ENCODE data around the gene JUND. TPM values are rescaled to one million over a fixed set of nuclear protein-coding genes. Genes with fewer than 3 reads are reported as not detected.

JUND gene
- total RNA-seq, 1 donor from 2014 or later: 531 TPM

DNA sequence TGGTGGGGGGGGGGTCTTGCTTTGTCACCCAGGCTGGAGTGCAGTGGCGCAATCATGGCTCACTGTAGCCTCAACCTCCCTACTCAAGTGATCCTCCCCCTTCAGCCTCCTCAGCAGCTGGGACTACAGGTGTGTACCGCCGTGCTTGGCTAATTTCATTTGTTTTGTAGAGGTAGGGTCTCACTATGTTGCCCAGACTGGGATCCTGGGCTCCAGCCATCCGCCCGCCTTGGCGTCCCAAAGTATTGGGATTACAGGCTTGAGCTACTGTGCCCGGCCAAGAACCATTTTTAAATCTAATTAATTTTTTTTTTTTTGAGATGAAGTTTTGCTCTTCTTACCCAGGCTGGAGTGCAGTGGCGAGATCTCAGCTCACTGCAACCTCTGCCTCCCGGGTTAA is 18.2 kb upstream of the JUND start:
- Histone ChIP-seq H3K36me3 (no peaks in the 10 kb centered on the region), H3K9me3 (no peaks in the 10 kb centered on the region), H3K4me3 (no peak overlapping the region), H3K27ac (peak overlapping the region; percentile 98), H3K27me3 (no peaks in the 10 kb centered on the region), H3K4me1 (peaks cover 35% of the 10 kb centered on the region)
- TF ChIP-seq POLR2A (IDR thresholded peaks at IDR 0.05) (no peak), POLR2AphosphoS5 (IDR thresholded peaks at IDR 0.05; ENCODE audit: insufficient read depth in 1 of 2, low read depth in 1 of 2) (no peak)
- TF ChIP-seq, protein P1, sequence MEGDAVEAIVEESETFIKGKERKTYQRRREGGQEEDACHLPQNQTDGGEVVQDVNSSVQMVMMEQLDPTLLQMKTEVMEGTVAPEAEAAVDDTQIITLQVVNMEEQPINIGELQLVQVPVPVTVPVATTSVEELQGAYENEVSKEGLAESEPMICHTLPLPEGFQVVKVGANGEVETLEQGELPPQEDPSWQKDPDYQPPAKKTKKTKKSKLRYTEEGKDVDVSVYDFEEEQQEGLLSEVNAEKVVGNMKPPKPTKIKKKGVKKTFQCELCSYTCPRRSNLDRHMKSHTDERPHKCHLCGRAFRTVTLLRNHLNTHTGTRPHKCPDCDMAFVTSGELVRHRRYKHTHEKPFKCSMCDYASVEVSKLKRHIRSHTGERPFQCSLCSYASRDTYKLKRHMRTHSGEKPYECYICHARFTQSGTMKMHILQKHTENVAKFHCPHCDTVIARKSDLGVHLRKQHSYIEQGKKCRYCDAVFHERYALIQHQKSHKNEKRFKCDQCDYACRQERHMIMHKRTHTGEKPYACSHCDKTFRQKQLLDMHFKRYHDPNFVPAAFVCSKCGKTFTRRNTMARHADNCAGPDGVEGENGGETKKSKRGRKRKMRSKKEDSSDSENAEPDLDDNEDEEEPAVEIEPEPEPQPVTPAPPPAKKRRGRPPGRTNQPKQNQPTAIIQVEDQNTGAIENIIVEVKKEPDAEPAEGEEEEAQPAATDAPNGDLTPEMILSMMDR (IDR thresholded peaks at IDR 0.05): no peak
- intact Hi-C loops (cut with DNase I): no loop called here
- DNase-seq (ENCODE audit: extremely low spot score in 2 of 2): no peak

DNA sequence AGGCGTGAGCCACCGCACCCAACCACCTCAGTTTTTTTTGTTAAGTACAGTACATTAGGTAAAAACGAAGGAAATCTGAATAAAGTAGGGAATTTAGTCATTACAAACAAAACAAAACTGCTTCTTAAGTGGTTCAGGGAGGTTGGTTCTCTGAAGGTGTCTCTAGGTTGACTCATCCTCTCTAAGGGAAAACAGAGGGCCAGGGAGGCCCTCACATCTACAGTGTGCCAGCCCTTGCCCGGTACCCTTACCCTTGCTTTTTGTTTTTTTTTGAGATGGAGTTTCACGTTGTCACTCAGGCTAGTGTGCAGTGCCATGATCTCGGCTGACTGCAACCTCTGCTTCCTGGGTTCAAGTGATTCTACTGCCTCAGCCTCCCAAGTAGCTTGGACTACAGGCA is 17.2 kb upstream of the JUND start:
- Histone ChIP-seq H3K27me3 (no peaks in the 10 kb centered on the region), H3K9me3 (no peaks in the 10 kb centered on the region), H3K36me3 (no peaks in the 10 kb centered on the region), H3K27ac (no peak overlapping the region), H3K4me1 (peaks cover 32% of the 10 kb centered on the region), H3K4me3 (no peak overlapping the region)
- intact Hi-C loops (cut with DNase I): no loop called here
- DNase-seq (ENCODE audit: extremely low spot score in 2 of 2): no peak
- TF ChIP-seq POLR2A (IDR thresholded peaks at IDR 0.05) (no peak), POLR2AphosphoS5 (IDR thresholded peaks at IDR 0.05; ENCODE audit: insufficient read depth in 1 of 2, low read depth in 1 of 2) (no peak)
- TF ChIP-seq, protein P1 (IDR thresholded peaks at IDR 0.05): no peak

DNA sequence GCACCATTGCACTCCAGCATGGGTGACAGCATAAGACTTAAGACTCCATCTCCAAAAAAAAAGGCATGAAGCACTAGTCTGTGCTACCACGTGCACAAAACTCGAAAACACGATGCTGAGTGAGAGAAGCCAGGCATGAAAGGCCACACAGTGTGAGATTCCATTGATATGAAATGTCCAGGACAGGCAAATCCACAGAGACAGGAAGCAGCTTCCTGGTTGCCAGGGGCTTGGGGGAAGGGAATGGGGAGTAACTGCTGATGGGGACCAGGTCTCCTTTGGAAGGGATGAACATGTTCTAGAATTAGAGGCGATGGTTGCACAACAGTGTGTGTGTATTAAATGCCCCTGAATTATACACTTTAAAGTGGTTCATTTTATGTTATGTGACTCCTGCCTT is 15.9 kb upstream of the JUND start:
- no peaks in the 10 kb centered on the region for H3K27me3 ChIP-seq
- intact Hi-C loops (cut with DNase I): no loop called here
- no peak for TF ChIP-seq POLR2AphosphoS5 (IDR thresholded peaks at IDR 0.05; ENCODE audit: insufficient read depth in 1 of 2, low read depth in 1 of 2)
- no peak for TF ChIP-seq POLR2A (IDR thresholded peaks at IDR 0.05)
- TF ChIP-seq, protein P1 (IDR thresholded peaks at IDR 0.05): no peak
- no peak for DNase-seq (ENCODE audit: extremely low spot score in 2 of 2)
- no peaks in the 10 kb centered on the region for H3K9me3 ChIP-seq
- H3K27ac ChIP-seq: peak overlapping the region; percentile 33
- H3K4me3 ChIP-seq: no peak overlapping the region
- no peaks in the 10 kb centered on the region for H3K36me3 ChIP-seq
- H3K4me1 ChIP-seq: peaks cover 31% of the 10 kb centered on the region

DNA sequence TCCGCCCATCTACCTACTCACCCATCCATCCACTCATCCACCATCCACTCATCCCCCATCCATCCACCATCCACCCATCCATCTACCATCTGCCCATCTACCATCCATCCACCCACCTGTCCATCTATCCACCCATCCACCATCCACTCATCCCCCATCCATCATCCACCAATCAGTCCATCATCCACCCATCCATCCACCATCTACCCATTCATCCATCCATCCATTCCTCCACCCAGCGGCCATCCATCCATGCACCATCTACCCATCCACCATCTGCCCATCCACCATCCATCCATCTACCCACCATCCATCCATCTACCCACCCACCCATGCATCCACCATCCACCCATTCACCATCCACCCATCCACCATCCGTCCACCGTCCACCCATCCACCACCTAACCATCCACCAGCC is 13.6 kb upstream of the JUND start:
- no peaks in the 10 kb centered on the region for H3K36me3 ChIP-seq
- peaks cover 30% of the 10 kb centered on the region for H3K4me1 ChIP-seq
- H3K27me3 ChIP-seq: no peaks in the 10 kb centered on the region
- no peak overlapping the region for H3K4me3 ChIP-seq
- H3K27ac ChIP-seq: peak overlapping the region; percentile 99
- no peak for DNase-seq (ENCODE audit: extremely low spot score in 2 of 2)
- H3K9me3 ChIP-seq: no peaks in the 10 kb centered on the region
- intact Hi-C loops (cut with DNase I): no loop called here
- TF ChIP-seq POLR2A (IDR thresholded peaks at IDR 0.05) (no peak), POLR2AphosphoS5 (IDR thresholded peaks at IDR 0.05; ENCODE audit: insufficient read depth in 1 of 2, low read depth in 1 of 2) (no peak)
- TF ChIP-seq, protein P1 (IDR thresholded peaks at IDR 0.05): no peak

DNA sequence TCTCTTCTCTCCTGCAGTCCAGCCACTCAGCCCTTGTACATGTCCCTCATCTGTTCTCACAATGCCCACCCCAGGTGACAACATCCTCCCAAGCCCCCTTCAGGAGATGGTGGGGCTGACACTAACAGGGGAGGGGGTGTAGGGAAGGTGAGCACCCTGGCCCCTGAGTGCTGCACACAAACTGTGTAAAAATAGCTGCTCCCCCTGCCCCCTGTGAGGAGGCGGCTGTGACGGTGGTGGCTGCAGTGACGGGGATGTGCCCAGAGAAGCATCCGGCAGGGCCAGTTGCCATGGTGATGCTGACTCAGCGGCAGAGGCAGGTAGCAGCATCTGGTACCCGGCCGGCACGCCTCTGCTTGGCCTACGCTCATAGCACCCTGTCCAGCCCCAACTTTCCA is 13.0 kb upstream of the JUND start:
- TF ChIP-seq, protein P1 (IDR thresholded peaks at IDR 0.05): no peak
- no peak for TF ChIP-seq POLR2A (IDR thresholded peaks at IDR 0.05)
- no peak for TF ChIP-seq POLR2AphosphoS5 (IDR thresholded peaks at IDR 0.05; ENCODE audit: insufficient read depth in 1 of 2, low read depth in 1 of 2)
- no peak overlapping the region for H3K4me3 ChIP-seq
- no peaks in the 10 kb centered on the region for H3K27me3 ChIP-seq
- H3K4me1 ChIP-seq: peaks cover 30% of the 10 kb centered on the region
- peak overlapping the region; percentile 99 for H3K27ac ChIP-seq
- no peaks in the 10 kb centered on the region for H3K9me3 ChIP-seq
- H3K36me3 ChIP-seq: no peaks in the 10 kb centered on the region
- no peak for DNase-seq (ENCODE audit: extremely low spot score in 2 of 2)
- intact Hi-C loops (cut with DNase I): no loop called here
